ENCODE results near the gene GPR162. TPM values are rescaled to one million over a fixed set of nuclear protein-coding genes. Genes with fewer than 3 reads are reported as not detected.

Gene GPR162
- total RNA-seq, 1 experiment from 2014 or later: 2.3 TPM

DNA sequence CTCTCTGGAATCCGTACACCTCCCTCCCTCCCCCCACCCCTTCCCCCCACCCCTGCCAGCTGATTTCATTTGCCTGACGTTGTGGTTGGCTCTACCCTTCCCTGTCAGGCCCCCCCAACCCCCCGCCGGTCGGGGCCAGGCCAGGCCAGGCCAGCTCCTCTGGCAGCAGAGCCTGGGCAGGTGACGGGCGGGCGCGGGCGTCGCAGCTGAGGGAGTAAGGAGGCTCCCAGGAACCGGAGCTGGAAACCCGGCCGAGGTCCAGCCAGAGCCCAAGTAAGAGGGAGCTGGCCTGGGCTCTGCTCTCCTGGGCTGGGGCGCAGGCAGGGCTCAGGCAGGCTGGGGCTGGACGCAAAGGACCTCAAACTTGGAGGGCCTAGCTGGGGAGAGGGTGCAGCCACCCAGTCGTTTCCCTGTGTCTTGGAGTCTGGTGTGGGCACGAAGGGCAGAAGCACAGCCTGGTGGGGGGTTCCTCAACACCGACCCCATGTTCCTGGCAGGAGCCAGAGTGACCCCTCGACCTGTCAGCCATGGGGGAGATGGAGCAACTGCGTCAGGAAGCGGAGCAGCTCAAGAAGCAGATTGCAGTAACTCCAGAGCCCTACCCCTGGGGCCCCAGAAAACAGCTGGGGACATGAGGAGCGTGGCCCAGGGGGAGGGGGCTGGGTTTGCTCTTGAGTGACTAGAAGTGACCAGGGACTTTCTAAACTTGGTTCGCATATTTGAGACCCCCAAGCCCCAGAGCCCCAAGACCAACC lies 19.3 kb downstream of the GPR162 start, which contains the start of gene GNB3 (continued):
- TF ChIP-seq, protein P1, sequence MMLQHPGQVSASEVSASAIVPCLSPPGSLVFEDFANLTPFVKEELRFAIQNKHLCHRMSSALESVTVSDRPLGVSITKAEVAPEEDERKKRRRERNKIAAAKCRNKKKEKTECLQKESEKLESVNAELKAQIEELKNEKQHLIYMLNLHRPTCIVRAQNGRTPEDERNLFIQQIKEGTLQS (IDR thresholded peaks at IDR 0.05): no peak
- TF ChIP-seq SIN3A (IDR thresholded peaks at IDR 0.05; ENCODE audit: low read depth): no peak
- no peak for TF ChIP-seq TCF7L2 (IDR thresholded peaks at IDR 0.05; ENCODE audit: borderline replicate concordance, extremely low read depth, insufficient read depth, insufficient read length)
- no peak for TF ChIP-seq FOSL1 (IDR thresholded peaks at IDR 0.05; ENCODE audit: low read depth)
- no peak for TF ChIP-seq EGR1 (IDR thresholded peaks at IDR 0.05; ENCODE audit: low read depth)
- no peak for TF ChIP-seq POLR2A (IDR thresholded peaks at IDR 0.05; ENCODE audit: borderline replicate concordance, extremely low read depth, insufficient read depth, insufficient read length)
- TF ChIP-seq JUND (IDR thresholded peaks at IDR 0.05): no peak
- no peak for TF ChIP-seq RAD21 (IDR thresholded peaks at IDR 0.05; ENCODE audit: low read depth)

DNA sequence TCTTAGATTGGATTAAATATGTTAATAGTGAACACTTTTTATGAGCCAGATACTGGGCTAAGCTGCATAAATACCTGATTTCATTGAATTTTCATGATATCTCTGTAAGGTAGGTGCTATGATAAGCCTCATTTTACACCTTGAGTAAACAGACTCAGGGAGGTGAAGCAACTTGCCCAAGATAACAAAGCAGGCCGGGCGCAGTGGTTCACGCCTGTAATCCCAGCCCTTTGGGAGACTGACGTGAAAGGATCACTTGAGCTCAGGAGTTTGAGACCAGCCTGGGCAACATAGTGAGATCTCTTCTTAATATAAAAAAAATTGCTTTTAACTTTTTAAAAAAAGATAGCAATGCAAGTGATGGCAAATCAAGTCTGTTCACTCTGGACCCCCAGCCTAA lies 20.5 kb downstream of the GPR162 start:
- RAD21 ChIA-PET (ENCODE audit: low non-redundant PET in 1 of 2, low total read pairs in 2 of 2, uncharacterized antibody in 2 of 2, unreplicated experiment in 2 of 2): no interaction called here
- Histone ChIP-seq H3K4me2 (ENCODE audit: low read length) (no peak overlapping the region), H3K9ac (ENCODE audit: low read length) (no peak overlapping the region), H3K27ac (ENCODE audit: low read depth, low read length) (no peak overlapping the region), H3K27me3 (ENCODE audit: insufficient read depth, low read length) (no peaks in the 10 kb centered on the region), H3K36me3 (ENCODE audit: control insufficient read depth in 1 of 2, insufficient read depth in 2 of 2, low read length in 2 of 2) (peaks cover 14 to 26% of the 10 kb centered on the region in 2 experiments; a peak in 3 of 4 replicates), H3K4me1 (ENCODE audit: control insufficient read depth in 1 of 2, insufficient read depth in 2 of 2, low read length in 2 of 2) (no peaks in the 10 kb centered on the region), H3K9me2 (ENCODE audit: insufficient read depth) (no peaks in the 10 kb centered on the region), H4K20me1 (ENCODE audit: insufficient read depth) (no peaks in the 10 kb centered on the region), H3K4me3 (replicated peaks in 1 of 2; ENCODE audit: low read depth in 1 of 2, low read length in 2 of 2) (no peak overlapping the region), H3K9me3 (ENCODE audit: control insufficient read depth in 1 of 2, insufficient read depth in 1 of 2, low read depth in 1 of 2, low read length in 2 of 2) (no peaks in the 10 kb centered on the region), H2AFZ (ENCODE audit: low read depth, low read length, poor library complexity, severe bottlenecking) (no peak overlapping the region), H3K79me2 (ENCODE audit: insufficient read depth, low read length) (no peaks in the 10 kb centered on the region)
- BruUV-seq (replicated peaks): no TSS peak
- DNase-seq (ENCODE audit: low read depth, low spot score) (no peak), ATAC-seq (no peak)
- intact Hi-C loops (cut with micrococcal nuclease): no loop called here
- POLR2A ChIA-PET: interaction anchor here (0.6 to 4.4 kb wide), 2 partner anchors 10 to 153 kb away, joined by 6 to 19 read pairs; partner anchors contain the start of genes CDCA3, USP5 and ZNF384
- CTCF ChIA-PET: no interaction called here
- TF ChIP-seq EZH2phosphoT487 (IDR thresholded peaks at IDR 0.05; ENCODE audit: borderline replicate concordance) (no peak), EGR1 (IDR thresholded peaks at IDR 0.05; ENCODE audit: low read depth) (no peak), ZFX (IDR thresholded peaks at IDR 0.05) (no peak), SRF (IDR thresholded peaks at IDR 0.05; ENCODE audit: low read depth) (no peak), SIN3A (IDR thresholded peaks at IDR 0.05; ENCODE audit: low read depth) (no peak), JUND (IDR thresholded peaks at IDR 0.05) (no peak), FOSL1 (IDR thresholded peaks at IDR 0.05; ENCODE audit: low read depth) (no peak), RAD21 (IDR thresholded peaks at IDR 0.05; ENCODE audit: low read depth) (no peak)
- TF ChIP-seq, protein P2, sequence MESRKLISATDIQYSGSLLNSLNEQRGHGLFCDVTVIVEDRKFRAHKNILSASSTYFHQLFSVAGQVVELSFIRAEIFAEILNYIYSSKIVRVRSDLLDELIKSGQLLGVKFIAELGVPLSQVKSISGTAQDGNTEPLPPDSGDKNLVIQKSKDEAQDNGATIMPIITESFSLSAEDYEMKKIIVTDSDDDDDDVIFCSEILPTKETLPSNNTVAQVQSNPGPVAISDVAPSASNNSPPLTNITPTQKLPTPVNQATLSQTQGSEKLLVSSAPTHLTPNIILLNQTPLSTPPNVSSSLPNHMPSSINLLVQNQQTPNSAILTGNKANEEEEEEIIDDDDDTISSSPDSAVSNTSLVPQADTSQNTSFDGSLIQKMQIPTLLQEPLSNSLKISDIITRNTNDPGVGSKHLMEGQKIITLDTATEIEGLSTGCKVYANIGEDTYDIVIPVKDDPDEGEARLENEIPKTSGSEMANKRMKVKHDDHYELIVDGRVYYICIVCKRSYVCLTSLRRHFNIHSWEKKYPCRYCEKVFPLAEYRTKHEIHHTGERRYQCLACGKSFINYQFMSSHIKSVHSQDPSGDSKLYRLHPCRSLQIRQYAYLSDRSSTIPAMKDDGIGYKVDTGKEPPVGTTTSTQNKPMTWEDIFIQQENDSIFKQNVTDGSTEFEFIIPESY (IDR thresholded peaks at IDR 0.05; ENCODE audit: extremely low read depth, insufficient replicate concordance, low read length): no peak

All from HCT116 (cell line).